ENCODE results near the gene ZNF862. TPM values are rescaled to one million over a fixed set of nuclear protein-coding genes. Genes with fewer than 3 reads are reported as not detected.

ZNF862 gene
- total RNA-seq, 1 donor from 2014 or later: 14.2 TPM

DNA sequence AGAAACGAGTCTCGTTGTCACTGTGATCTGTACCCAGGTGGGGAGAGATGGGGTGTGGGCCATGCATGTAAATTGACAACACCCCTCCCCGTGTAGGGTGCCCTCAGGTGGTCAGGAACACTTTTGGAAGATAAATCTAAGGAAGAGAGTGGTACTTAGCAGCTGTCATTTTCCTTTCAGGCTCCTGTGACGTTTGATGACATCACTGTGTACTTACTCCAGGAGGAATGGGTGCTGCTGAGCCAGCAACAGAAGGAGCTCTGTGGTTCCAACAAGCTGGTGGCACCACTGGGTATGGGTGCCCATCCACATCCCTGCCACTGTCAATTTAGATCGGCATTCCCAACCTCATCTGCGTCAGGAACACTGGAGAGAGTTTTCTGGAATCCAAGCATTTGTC is 6.3 kb downstream of the ZNF862 start:
- DNase-seq (ENCODE audit: low read depth): no peak

DNA sequence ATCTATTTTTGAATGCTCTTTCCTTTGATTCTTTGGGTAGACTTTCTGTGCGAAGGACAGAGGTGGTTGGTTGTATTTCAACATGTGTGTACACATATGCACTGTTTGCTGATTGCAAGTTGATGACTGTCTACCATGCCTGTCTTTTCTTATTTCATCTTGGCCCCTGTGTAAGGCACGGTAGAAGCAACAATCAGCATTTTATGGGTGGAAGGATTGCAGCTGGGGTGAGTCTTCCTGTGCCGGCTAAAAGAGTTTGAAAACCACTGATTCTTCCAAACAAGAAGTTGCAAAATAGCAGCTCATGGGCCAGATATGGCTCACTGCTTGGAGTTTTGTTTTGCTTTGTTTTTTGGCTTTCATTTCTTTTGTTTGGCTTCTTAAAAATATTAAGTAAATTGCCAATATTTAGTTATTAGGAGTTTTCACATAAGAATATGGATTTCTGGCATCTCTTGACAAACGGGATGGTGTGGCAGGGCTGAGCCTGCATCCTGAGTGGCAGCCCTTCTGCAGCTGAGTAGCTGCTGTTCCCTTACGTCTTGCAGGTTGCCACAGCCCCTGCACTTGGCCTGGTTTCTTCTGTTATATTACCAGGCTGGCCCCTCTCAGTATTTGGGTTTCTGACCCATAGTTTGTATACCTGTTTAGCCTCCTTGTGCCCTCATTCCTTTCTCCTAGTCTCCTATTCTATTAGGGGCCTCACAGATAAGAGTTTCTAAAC is 7.2 kb downstream of the ZNF862 start:
- no peak for DNase-seq (ENCODE audit: low read depth)

DNA sequence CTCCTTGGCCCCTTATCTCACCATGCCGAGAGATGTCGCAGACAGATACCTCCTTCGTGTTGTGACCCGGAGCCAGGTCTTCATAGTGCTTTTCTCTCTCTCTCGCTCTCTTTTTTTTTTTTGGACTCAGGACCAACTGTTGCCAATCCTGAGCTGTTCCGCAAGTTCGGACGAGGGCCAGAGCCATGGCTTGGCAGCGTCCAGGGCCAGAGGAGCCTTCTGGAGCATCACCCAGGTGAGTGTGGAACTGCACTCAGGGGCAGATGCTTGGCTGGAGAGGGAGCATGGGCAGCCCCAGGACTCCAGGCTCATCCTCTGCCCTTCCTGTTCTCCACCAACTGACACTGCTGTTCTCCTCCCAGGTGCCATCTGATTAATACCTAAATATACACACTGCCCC is 7.8 kb downstream of the ZNF862 start:
- no peak for DNase-seq (ENCODE audit: low read depth)

DNA sequence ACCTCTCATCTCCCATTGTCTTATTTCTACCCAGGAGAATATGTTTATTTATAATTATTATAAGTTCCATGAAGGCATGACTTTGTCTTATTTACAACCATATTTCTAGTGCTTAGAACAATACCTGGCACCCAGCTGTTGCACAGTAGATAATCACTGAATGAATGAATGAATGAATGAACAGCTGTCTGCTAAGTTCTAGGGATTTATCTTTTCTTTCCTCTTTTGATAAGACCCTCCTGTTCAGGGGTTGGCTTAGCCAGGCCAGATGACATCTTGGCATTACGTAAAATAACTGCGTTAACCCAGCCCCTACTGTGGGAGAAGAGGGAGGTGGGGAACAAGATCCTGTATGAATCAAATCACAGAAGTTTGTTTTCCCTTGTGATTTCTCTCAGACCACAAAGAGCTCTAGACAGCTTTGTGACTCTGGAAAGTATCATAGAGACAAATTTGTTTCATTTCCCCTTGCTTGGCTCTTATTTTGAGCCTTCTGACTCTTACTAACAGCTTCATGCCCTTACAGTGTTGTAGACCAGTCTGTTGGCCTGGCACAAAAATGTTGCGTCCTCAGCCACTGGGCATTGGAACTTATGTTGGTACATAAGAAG is 8.4 kb downstream of the ZNF862 start:
- no peak for DNase-seq (ENCODE audit: low read depth)

DNA sequence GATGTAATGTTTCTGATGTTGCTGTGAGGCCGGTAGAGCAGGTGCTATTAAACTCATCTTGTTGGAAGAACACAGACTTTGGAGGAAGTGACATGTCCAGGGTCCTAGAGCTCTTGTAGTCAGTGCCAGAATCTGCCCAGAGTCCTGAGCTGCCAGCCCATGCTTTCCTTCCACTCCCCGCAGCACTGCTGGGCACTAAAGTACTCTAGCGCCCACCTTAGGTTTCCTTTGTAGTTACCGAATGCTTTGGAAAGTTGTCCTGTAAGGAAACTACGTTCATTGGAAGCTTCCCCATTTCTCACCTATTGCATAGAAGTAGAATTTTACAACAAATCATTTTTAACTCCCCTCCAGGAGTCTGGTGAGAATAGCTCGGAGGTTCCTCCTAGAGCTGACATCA is 11.0 kb downstream of the ZNF862 start:
- DNase-seq (ENCODE audit: low read depth): no peak

DNA sequence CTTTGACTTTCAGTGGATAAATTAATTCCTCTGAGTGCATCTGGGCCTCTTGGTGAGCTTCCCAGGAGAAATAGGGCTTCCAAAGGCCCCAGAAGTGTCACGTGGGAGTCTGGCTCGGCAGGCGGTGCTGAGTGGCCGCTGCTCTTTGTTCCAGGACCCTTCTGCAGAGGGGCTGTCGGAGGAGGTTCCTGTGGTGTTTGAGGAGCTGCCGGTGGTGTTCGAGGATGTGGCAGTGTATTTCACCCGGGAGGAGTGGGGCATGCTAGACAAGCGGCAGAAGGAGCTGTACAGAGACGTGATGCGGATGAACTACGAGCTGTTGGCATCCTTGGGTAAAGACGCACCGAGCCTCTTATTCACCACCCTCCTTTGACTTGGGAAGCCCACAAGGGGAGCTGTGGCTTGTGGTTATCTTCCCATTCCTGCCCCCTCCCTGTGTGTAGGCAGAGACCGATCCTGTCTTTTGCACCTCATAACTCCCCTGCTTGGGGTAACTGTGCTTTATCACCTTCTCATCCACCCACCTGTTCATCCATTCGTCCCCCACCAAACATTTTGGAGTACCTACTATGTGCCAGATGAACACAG is 11.9 kb downstream of the ZNF862 start:
- no peak for DNase-seq (ENCODE audit: low read depth)

DNA sequence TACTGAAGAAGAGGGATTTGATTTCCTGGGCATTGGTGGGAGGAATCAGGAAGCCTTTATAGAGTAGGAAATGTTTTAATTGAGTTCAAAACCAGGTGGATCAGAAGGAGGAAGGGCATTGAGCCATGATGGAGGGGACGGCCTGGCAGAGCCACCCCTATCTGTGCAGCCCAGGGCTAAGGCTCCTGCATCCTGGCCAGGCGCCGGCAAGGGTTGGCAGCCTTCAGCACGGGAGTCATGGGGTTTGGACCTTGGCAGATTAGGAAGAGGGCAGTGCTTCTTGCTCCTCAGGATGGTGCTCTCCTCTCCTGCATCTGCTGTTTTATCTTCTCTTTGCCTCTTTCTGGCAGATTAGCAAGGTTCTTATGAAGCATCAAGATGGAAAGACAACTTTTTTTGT is 12.5 kb downstream of the ZNF862 start:
- no peak for DNase-seq (ENCODE audit: low read depth)

DNA sequence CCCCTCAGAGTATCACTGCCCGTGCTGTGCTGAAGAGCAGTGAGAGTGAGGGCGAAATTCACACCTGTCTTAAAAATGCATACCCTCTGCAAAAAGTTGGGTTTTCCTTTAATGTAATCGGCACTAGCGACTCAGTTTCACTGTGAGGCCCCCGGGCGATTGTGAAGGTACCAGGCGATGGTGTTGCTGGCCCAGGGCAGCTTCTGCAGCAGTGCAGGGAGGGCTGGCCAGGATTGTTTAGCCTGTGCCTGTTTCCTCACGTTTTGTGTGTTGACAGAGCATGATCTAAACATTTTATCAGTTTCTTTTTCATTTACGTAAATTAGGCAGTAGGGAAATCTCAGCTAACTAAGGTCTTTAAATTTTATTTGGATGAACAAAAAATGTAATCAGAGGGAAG is 13.3 kb downstream of the ZNF862 start:
- DNase-seq (ENCODE audit: low read depth): no peak

DNA sequence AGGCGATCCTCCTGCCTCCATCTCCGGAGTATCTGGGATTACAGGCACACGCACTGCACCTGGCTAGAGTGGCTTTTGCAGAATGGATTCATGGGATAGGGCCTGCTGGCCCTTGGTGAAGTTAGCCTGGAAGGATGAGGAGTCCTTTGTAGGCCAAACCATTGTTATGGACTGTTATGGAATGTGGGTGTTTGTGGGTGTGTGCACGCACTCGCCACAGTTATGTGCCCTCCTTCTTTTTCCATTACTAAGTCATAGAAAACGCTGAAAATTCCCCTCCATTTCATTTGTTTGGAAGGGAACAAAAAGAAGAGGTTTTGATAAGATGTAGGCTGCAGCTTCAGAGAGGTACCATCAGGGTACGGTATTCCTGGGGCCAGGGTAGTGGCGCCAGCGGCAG is 15.0 kb downstream of the ZNF862 start:
- peak; percentile 51 for DNase-seq (ENCODE audit: low read depth)

DNA sequence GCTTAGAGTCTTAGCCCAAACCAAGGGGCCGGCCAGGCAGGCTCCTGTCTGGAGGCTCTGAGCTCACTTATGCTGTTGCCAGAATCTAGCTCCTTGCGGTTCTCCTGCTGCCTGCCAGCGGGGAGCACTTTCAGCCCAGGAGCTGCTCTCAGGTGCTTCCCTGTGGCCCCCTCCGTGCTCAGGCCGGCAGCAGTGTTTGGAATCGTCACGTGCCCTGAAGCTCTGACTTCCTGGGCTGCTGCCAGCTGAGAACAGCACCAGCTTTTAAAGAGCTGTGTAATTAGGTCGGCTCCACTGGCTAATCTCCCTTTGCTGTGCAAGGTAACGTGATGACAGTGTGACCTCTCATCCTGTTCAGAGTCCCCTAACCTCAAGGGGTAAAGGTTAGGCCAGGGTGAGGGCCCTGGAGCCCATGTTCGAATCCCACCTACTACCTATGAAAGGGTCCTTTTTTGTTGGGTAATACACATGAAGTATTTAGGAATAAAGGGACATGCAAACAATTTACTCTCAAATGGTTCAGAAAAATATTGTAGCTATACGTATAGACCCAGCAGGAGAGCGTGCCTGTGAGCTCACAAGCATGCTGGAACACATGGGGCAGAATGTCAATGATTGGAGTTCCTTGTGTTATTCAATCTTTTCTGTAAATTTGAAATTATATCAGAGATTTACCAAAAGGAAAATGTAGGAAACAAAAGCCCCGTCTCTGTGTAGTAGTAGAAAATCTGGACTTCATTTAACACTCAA is 16.6 kb downstream of the ZNF862 start:
- DNase-seq (ENCODE audit: low read depth): peak; percentile 63

DNA sequence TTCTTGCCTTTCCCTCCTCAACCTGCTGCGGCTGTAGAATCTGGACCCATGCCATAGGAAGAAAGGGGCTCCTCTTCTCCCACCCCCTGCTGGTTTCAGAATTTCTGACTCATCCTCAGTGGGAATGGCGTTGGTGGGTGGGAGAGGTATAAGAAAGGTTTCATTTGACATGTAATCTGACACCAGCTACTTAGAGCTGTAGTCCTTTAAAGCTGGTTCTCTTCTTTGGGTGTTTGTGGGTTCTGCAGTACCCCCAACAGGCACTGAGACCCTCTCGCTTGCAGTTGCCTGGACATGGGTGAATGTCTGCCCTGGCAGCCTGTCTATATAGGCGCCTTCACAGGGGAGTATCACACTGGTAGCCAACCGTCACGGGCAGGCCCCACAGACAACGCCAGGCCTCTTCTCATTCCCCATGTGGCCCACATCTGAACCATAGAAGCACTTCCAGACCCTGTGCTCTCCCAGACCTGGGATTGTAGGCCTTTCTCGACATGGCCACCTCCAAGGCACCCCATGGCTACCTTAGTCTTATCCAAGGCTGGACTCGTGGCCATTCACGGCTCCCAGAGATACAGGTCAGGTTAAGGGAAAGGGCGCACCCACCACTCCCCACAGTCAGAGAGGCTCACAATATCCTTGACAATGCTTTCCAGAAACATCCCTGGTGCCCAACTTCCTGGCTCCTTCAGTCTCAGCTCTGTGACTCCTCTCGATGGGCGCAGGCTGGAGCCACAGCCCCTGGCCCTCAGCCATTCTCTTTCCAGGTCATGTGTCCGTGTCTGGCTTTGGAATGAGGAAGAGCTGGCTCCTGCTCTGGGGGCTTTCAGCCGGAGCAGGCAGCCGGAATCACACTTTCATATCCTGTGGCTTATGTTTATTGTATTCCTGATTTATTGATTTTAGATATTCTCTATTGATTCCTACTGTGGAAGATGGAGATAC is 17.5 kb downstream of the ZNF862 start:
- peak; percentile 77 for DNase-seq (ENCODE audit: low read depth)

DNA sequence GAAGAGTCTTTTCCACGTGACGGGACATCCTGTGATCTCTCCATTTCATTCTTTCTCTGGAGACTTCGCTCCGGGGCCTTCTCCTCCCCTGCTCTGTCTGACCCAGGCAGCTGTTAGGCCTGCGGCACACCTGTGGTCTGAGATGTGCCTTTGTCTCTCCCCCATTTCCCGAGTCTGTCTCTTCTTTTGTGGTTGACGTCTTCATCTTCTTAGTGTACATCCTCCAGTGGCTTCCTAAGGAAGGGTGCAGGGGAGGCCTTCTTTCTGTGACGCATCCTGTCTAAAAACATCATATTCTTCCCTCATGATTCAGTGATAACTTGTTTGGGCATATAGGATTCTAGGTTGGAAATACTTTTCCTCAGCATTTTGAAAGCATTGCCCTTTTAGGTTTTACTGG is 18.4 kb downstream of the ZNF862 start:
- DNase-seq (ENCODE audit: low read depth): no peak

DNA sequence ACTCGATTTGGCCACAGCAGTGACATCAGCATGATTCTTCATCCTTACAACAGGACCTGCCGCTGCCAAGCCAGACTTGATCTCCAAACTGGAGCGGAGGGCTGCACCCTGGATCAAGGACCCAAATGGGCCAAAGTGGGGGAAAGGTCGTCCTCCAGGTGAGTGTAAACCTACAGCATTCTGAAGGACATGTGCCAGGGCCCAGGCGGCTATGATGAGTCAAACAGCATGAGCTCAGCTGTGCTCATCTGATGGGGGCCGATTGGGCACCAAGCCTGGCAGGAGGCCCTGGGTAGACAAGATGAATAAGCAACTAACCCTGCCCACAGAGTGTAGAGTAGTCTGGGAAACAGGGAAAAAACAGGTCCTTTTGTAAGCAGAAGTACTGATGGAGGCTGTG is 21.2 kb downstream of the ZNF862 start:
- DNase-seq (ENCODE audit: low read depth): no peak

DNA sequence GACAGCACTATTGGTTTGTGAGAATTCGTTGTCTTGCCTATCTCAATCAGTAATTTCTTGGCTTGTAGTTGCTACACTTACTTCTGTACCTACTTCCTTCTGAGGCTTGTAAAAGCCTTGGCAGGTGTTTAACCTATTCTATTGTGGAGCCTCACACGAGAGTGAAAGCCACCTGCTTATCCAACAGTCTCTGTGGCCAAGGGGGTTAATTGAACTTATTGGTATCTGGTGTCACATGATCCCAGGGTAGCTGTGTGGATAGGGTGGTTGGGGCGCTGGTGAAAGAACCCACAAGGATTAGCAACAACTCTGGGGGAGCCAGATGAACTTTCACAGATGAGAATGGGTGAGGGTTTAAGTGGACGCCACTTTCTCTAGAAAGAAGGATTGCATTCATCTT is 21.7 kb downstream of the ZNF862 start:
- DNase-seq (ENCODE audit: low read depth): no peak

DNA sequence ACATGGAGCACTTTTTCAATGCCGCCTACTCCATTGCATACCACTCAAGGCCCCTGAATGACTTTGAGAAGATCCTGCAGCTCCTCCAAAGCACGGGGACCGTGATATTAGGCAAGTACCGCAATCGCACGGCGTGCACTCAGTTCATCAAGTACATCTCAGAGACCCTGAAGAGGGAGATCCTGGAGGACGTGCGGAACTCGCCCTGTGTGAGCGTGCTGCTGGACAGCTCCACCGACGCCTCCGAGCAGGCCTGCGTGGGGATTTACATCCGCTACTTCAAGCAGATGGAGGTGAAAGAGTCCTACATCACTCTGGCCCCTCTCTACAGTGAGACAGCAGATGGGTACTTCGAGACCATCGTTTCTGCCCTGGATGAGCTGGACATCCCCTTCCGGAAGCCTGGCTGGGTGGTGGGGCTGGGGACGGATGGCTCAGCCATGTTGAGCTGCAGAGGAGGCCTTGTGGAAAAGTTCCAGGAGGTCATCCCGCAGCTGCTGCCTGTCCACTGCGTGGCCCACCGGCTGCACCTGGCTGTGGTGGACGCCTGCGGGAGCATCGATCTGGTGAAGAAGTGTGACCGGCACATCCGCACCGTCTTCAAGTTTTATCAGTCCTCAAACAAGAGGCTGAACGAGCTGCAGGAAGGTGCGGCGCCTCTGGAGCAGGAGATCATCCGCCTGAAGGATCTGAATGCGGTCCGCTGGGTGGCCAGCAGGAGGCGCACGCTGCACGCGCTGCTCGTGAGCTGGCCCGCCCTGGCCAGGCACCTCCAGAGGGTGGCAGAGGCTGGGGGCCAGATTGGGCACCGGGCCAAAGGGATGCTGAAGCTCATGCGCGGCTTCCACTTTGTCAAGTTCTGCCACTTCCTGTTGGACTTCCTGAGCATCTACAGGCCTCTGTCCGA is 22.9 kb downstream of the ZNF862 start:
- DNase-seq (ENCODE audit: low read depth): no peak

DNA sequence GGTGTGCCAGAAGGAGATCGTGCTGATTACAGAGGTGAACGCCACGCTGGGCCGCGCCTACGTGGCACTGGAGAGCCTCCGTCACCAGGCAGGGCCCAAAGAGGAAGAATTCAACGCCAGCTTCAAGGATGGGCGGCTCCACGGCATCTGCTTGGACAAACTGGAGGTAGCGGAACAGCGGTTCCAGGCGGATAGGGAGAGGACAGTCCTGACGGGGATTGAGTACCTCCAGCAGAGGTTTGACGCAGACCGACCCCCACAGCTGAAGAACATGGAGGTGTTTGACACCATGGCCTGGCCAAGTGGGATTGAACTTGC is 23.5 kb downstream of the ZNF862 start:
- DNase-seq (ENCODE audit: low read depth): no peak

DNA sequence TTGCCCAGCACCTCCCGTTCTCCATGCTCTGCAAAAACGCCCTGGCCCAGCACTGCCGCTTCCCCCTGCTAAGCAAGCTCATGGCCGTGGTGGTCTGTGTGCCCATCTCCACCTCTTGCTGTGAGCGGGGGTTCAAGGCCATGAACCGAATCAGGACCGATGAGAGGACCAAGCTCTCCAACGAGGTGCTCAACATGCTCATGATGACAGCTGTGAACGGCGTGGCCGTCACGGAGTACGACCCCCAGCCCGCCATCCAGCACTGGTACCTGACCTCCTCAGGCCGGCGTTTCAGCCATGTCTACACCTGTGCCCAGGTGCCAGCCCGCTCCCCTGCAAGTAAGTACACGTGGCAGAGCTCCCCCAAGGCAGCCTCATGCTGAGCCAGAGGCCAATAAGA is 24.0 kb downstream of the ZNF862 start:
- DNase-seq (ENCODE audit: low read depth): no peak

DNA sequence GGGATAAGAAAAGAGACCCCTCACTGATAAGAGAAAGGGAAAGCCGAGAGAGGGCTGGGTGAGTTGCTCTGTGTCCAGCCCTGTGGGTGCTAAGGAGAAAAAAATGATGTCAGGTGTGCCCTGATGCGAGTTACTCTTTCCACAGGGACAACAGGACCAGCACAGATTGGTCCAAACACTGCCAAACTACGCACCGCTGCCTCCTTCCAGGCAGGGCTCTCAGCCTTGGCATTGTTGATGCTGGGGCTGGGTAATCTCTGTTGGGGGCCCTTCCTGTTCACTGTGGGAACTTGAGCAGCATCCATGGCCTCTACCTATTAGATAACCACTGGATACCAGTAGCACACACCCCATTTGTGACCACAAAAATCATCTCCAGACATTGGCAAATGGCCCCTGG is 25.3 kb downstream of the ZNF862 start:
- DNase-seq (ENCODE audit: low read depth): no peak

DNA sequence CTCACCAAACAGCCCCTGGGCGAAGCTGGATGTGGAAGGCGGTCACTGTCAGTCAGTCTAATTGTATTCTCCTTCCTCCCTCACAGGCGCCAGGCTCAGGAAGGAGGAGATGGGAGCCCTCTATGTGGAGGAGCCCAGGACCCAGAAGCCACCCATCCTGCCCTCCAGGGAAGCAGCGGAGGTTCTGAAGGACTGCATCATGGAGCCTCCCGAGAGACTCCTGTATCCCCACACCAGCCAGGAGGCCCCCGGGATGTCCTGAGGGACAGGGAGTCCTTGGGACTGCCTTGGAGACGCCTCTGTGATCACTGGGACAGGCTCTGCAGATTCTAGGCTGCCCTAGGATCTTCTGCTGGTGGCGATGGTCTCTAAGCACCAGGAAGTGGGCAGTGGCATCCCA is 25.8 kb downstream of the ZNF862 start:
- no peak for DNase-seq (ENCODE audit: low read depth)

DNA sequence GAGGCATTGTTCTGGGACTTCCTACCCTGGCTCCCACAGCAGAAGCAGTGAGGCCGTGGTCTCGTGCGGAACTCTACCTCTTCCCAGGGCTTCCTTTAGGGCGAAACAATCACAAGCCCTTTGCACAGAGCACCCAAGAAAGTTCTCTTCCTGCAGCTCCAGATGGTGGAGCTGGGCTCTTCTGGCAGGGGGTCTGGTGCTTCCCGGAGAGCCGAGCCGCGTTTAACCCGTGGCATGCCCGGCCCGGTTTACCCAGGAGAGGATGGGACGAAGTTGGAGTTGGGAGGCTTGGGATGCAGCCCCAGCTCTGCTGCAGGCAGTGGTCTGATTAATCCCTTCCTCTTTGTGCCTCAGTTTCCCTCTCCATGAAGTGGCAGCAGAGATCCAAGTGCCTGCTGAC is 26.6 kb downstream of the ZNF862 start:
- no peak for DNase-seq (ENCODE audit: low read depth)

Data from myocyte (in vitro differentiated cells).